ENCODE results near the gene OR51B4.

OR51B4 gene

DNA sequence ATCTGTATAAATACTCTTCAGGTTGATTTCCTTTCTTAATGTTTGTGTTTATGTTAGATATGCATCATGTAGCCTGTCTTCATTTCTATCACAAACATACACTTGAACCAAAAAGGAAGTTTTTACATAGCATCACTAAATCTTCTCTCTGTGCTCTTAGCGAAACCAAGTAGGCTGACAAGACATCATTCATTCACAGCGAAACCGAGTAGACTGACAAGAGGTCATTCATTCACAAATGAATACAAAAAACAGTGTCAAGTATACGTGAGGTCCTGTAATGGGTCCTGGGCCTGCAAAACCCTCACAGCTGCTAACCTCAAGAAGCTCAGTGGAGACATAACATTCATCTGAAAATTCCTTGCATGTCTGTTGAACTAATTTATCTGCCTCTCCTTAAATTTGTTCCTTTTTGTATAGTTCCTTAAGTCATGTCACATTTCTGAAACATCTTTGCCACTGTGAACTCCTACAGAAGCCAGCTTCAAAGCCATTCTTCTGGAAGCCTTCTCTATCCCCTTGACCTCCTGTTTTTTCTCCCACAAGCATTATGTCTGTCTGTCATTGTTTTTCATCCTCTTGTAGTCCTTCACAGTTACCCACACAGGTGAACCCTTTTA, 22.2 kb downstream of the OR51B4 start:
- H3K27ac ChIP-seq (ENCODE audit: low read depth, low read length): no peak overlapping the region
- no peak overlapping the region for H3K9ac ChIP-seq (ENCODE audit: low read length)
- no peak overlapping the region for H3K4me3 ChIP-seq (ENCODE audit: low read length)
- H3K36me3 ChIP-seq (ENCODE audit: control insufficient read depth, insufficient read depth, low read length): no peaks in the 10 kb centered on the region
- no peaks in the 10 kb centered on the region for H3K27me3 ChIP-seq (ENCODE audit: control insufficient read depth, insufficient read depth, low read length)
- H3K4me1 ChIP-seq (ENCODE audit: control insufficient read depth, insufficient read depth, low read length): no peaks in the 10 kb centered on the region

DNA sequence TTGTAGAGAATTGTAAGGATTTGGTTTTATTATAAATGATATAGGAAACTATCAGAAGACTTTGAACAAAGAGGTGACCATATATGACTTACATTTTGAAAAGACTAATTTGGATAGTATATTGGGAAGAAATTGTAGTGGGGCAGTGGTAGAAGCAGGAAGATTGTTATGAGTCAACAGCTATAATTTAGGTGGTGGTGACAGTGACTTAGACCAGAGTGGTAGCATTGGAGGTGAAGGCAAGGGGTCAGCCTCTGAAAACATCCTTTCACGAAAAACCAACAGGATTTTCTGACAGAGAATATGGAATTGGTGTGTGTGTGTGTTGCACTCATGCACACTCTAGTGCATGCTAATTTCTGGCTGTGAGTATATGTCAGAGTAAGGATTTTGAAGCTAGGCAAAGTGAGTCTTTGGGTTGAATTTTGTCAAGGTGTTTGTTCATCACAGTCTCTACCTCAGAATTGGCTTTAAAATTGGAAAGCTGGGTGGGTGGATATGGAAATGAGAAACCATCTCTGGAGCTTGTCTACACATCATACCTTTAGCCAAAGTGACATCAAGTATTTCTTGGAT, 23.9 kb downstream of the OR51B4 start:
- Histone ChIP-seq H3K4me3 (ENCODE audit: low read length) (no peak overlapping the region), H3K4me1 (ENCODE audit: control insufficient read depth, insufficient read depth, low read length) (no peaks in the 10 kb centered on the region), H3K27ac (ENCODE audit: low read depth, low read length) (no peak overlapping the region), H3K9ac (ENCODE audit: low read length) (no peak overlapping the region), H3K27me3 (ENCODE audit: control insufficient read depth, insufficient read depth, low read length) (no peaks in the 10 kb centered on the region), H3K36me3 (ENCODE audit: control insufficient read depth, insufficient read depth, low read length) (no peaks in the 10 kb centered on the region)

DNA sequence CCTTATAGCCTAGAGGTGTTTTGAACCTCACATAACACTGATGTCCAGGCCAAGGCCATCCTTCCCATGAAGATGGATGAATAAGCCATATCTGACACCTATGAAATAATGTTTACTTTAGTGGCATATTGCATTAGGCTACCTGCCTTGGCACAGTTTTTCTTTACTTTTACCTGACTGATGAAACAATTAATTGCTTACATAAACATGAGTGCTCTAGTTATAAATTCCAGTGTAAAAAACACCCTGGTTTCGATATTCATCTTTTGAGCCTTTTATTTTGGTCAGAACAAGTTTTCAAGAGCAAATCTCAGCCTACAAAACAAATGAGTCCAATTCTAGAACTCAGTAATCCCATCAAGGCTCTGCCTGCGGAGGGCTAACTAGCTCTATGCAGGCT, 25.0 kb downstream of the OR51B4 start:
- H3K27me3 ChIP-seq (ENCODE audit: control insufficient read depth, insufficient read depth, low read length): no peaks in the 10 kb centered on the region
- no peak overlapping the region for H3K9ac ChIP-seq (ENCODE audit: low read length)
- no peak overlapping the region for H3K27ac ChIP-seq (ENCODE audit: low read depth, low read length)
- H3K4me1 ChIP-seq (ENCODE audit: control insufficient read depth, insufficient read depth, low read length): no peaks in the 10 kb centered on the region
- H3K36me3 ChIP-seq (ENCODE audit: control insufficient read depth, insufficient read depth, low read length): no peaks in the 10 kb centered on the region
- no peak overlapping the region for H3K4me3 ChIP-seq (ENCODE audit: low read length)

DNA sequence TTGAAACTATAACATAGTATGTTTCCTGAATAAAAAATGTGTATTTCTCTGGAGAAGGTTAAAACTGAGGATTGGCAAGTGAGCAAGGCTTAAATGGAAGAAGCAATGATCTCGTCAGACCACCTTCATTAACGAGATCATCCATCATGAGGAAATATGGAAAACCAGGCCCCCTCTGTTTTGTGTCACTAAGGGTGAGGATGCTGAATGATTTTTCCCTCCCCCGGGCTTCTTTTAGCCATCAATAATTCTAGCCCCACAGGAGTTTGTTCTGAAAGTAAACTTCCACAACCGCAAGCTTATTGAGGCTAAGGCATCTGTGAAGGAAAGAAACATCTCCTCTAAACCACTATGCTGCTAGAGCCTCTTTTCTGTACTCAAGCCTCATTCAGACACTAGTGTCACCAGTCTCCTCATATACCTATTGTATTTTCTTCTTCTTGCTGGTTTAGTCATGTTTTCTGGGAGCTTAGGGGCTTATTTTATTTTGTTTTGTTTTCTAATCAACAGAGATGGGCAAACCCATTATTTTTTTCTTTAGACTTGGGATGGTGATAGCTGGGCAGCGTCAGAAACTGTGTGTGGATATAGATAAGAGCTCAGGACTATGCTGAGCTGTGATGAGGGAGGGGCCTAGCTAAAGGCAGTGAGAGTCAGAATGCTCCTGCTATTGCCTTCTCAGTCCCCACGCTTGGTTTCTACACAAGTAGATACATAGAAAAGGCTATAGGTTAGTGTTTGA, 26.2 kb downstream of the OR51B4 start:
- Histone ChIP-seq H3K27ac (ENCODE audit: low read depth, low read length) (no peak overlapping the region), H3K36me3 (ENCODE audit: control insufficient read depth, insufficient read depth, low read length) (no peaks in the 10 kb centered on the region), H3K4me1 (ENCODE audit: control insufficient read depth, insufficient read depth, low read length) (no peaks in the 10 kb centered on the region), H3K4me3 (ENCODE audit: low read length) (no peak overlapping the region), H3K9ac (ENCODE audit: low read length) (no peak overlapping the region), H3K27me3 (ENCODE audit: control insufficient read depth, insufficient read depth, low read length) (no peaks in the 10 kb centered on the region)

DNA sequence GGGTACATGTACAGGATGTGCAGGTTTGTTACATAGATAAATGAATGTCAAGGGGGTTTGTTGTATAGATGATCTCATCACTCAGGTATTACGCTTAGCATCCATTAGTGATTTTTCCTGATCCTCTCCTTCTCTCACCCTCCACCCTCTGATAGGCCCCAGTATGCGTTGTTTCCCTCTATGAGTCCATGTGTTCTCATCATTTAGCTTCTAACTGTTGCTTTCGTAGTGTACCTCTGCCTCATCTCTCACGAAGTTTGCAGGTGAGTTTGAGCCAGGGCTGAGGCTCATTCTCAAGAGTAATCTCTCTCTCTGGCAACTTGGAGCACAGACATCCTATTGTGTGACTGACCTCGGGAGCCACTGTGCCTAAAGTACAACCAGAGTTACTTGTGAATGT, 27.4 kb downstream of the OR51B4 start:
- no peak overlapping the region for H3K27ac ChIP-seq (ENCODE audit: low read depth, low read length)
- H3K9ac ChIP-seq (ENCODE audit: low read length): no peak overlapping the region
- no peak overlapping the region for H3K4me3 ChIP-seq (ENCODE audit: low read length)
- H3K27me3 ChIP-seq (ENCODE audit: control insufficient read depth, insufficient read depth, low read length): no peaks in the 10 kb centered on the region
- no peaks in the 10 kb centered on the region for H3K36me3 ChIP-seq (ENCODE audit: control insufficient read depth, insufficient read depth, low read length)
- no peaks in the 10 kb centered on the region for H3K4me1 ChIP-seq (ENCODE audit: control insufficient read depth, insufficient read depth, low read length)

DNA sequence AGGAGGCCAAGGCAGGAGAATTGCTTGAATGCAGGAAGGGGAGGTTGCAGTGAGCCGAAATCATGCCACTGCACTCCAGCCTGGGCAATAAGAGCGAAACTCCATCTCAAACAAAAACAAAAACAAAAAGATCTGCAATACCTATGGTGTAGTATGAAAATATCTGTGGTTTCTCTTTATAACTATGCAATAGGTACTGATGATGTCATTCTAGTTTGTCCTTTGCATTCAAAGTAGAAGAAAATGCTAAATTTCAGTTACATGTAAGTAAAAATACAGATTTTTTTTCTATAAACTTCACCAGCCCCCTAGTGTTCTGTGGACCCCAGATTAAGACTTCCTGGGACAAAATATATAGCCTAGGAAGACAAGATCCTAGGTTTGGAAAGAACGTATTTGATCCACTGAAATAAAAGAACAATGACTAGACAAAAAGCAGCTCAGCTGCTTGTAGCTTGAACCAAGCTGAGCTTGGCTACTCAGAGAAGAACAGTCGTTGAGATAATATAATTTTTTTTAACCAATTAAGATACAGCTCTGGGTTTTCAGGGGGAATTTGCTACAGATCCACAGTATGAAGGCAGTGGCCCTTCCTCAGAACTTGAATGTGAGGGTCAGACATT, 29.2 kb downstream of the OR51B4 start:
- Histone ChIP-seq H3K27me3 (ENCODE audit: control insufficient read depth, insufficient read depth, low read length) (no peaks in the 10 kb centered on the region), H3K27ac (ENCODE audit: low read depth, low read length) (no peak overlapping the region), H3K4me3 (ENCODE audit: low read length) (no peak overlapping the region), H3K4me1 (ENCODE audit: control insufficient read depth, insufficient read depth, low read length) (no peaks in the 10 kb centered on the region), H3K9ac (ENCODE audit: low read length) (no peak overlapping the region), H3K36me3 (ENCODE audit: control insufficient read depth, insufficient read depth, low read length) (no peaks in the 10 kb centered on the region)

DNA sequence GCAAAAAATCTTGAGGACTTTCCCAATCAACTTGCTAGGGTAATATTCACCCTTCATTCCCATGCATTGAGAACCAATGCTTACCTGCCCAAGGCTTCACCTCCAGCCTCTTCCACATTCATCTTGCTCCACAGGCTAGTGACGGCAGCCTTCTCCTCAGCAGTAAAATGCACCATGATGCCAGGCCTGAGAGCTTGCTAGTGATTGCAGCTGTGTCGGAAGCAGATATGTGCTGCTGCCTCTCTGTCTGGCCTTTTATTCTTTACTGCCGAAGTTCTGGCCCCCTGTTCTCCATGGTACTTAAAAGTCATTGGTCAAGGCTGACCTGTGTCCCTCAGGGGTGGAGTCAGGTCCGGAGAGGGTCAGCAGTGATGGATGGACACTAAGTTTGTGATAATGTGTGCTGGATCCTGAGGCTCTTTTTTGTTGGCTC, 32.0 kb downstream of the OR51B4 start, which contains the start of gene HBE1:
TSS of gene HBE1 (minus strand) at position 231 of the 433 bp plus-strand sequence. CDS start at position 176, 55 bp downstream.
- Histone ChIP-seq H3K4me1 (ENCODE audit: control insufficient read depth, insufficient read depth, low read length) (no peaks in the 10 kb centered on the region), H3K9ac (ENCODE audit: low read length) (no peak within 1 kb of the TSS), H3K36me3 (ENCODE audit: control insufficient read depth, insufficient read depth, low read length) (no peaks in the 10 kb centered on the region), H3K27me3 (ENCODE audit: control insufficient read depth, insufficient read depth, low read length) (no peaks in the 10 kb centered on the region), H3K4me3 (ENCODE audit: low read length) (no peak within 1 kb of the TSS), H3K27ac (ENCODE audit: low read depth, low read length) (no peak within 1 kb of the TSS)

DNA sequence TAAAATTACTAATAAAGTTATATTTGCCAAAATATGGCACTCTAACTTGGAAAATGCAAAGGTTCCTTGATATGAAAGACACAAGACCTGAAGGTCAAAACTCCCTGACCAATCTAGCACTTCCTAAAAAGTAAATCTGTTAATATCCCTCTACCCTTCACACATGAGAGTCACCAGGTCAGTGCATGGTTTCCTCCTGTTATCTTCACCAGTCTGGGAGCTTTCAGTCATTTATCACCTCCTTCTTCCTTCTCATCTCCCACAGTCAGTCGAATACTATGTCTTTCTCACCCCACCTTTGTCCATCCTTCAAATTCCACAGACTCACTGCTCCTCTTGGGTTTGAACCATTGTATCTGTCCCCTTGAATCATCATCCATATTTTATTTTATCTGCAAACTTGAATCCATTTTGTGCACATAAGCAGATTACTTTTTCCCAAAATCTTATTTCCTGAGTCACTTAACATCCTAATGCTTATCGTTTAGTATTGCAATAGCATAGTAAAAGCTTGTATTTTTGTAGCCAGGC, 34.6 kb downstream of the OR51B4 start:
- no peaks in the 10 kb centered on the region for H3K4me1 ChIP-seq (ENCODE audit: control insufficient read depth, insufficient read depth, low read length)

DNA sequence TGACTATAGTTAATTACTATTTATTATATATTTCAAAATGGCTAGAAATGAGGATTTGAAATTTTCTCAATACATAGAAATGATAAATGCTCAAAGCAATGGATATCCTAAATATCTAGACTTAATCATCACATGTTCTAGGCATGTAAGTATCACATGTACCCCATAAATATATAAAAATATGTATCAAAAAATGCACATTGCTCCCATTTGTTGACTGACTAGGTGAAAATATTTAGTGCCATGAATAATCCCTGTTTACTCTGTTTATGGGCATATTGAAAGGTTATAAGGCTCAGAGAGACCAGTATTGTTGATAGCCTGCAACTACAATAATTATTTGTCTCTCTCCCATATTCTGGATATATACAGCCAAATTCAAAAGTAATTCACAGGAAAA, 35.1 kb downstream of the OR51B4 start:
- Histone ChIP-seq H3K4me1 (ENCODE audit: control insufficient read depth, insufficient read depth, low read length) (no peaks in the 10 kb centered on the region), H3K36me3 (ENCODE audit: control insufficient read depth, insufficient read depth, low read length) (no peaks in the 10 kb centered on the region), H3K9ac (ENCODE audit: low read length) (no peak overlapping the region), H3K4me3 (ENCODE audit: low read length) (no peak overlapping the region), H3K27me3 (ENCODE audit: control insufficient read depth, insufficient read depth, low read length) (no peaks in the 10 kb centered on the region), H3K27ac (ENCODE audit: low read depth, low read length) (no peak overlapping the region)

More for the DNA sequence above, 34.6 kb downstream of the OR51B4 start:
- H3K4me3 ChIP-seq (ENCODE audit: low read length): no peak overlapping the region
- no peaks in the 10 kb centered on the region for H3K27me3 ChIP-seq (ENCODE audit: control insufficient read depth, insufficient read depth, low read length)
- no peak overlapping the region for H3K27ac ChIP-seq (ENCODE audit: low read depth, low read length)
- no peak overlapping the region for H3K9ac ChIP-seq (ENCODE audit: low read length)
- no peaks in the 10 kb centered on the region for H3K36me3 ChIP-seq (ENCODE audit: control insufficient read depth, insufficient read depth, low read length)

DNA sequence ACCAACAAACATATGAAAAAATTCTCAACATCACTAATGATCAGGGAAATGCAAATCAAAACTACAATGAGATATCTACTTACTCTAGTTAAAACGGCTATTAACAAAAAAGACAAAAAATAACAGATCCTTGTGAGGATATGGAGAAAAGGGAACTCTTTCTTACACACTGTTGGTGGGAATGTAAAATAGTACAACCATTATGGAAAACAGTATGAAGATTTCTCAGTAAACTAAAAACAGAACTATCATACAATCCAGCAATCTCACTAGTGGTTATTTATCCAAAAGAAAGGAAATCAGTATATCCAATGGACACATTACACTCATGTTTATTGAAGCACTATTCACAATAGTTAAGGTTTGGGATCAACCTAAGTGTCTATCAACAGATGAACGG, 35.9 kb downstream of the OR51B4 start:
- Histone ChIP-seq H3K36me3 (ENCODE audit: control insufficient read depth, insufficient read depth, low read length) (no peaks in the 10 kb centered on the region), H3K4me3 (ENCODE audit: low read length) (no peak overlapping the region), H3K4me1 (ENCODE audit: control insufficient read depth, insufficient read depth, low read length) (no peaks in the 10 kb centered on the region)

DNA sequence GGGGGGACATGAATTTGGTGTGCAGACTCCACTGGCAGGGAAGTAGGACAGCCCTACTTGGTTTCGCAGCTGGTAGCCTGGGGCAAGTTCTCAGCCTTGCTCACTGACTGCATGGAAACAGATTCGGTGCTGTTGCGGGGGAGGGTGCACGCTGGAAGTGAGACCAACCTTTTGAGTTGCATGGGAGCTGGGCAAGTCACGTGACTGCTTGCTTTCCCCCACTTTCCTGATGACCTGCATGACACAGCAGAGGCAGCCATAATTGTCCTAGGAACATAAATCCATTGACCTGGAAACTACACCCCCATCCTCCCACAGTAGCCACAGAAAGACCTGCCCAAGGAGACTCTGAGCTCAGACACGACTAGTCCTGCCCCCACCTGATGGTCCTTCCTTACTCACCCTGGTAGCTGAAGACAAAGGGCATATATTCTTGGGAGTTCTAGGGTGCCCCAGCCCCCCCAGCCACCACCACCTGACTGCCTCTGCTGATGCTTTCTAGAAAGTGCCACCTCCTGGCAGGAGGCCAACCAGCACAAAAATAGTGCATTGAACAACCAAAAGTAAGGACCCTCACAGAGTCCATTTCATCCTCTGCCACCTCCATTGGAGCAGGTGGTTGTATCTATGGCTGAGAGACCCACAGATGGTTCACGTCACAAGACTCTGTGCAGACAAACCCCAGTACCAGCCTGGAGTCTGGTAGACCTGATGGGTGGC, 43.0 kb downstream of the OR51B4 start:
- H3K9ac ChIP-seq (ENCODE audit: low read length): no peak overlapping the region
- H3K27ac ChIP-seq (ENCODE audit: low read depth, low read length): no peak overlapping the region
- no peaks in the 10 kb centered on the region for H3K27me3 ChIP-seq (ENCODE audit: control insufficient read depth, insufficient read depth, low read length)
- H3K4me1 ChIP-seq (ENCODE audit: control insufficient read depth, insufficient read depth, low read length): no peaks in the 10 kb centered on the region
- H3K36me3 ChIP-seq (ENCODE audit: control insufficient read depth, insufficient read depth, low read length): no peaks in the 10 kb centered on the region
- no peak overlapping the region for H3K4me3 ChIP-seq (ENCODE audit: low read length)

More for the DNA sequence above, 35.9 kb downstream of the OR51B4 start:
- H3K27me3 ChIP-seq (ENCODE audit: control insufficient read depth, insufficient read depth, low read length): no peaks in the 10 kb centered on the region
- H3K27ac ChIP-seq (ENCODE audit: low read depth, low read length): no peak overlapping the region
- H3K9ac ChIP-seq (ENCODE audit: low read length): no peak overlapping the region

DNA sequence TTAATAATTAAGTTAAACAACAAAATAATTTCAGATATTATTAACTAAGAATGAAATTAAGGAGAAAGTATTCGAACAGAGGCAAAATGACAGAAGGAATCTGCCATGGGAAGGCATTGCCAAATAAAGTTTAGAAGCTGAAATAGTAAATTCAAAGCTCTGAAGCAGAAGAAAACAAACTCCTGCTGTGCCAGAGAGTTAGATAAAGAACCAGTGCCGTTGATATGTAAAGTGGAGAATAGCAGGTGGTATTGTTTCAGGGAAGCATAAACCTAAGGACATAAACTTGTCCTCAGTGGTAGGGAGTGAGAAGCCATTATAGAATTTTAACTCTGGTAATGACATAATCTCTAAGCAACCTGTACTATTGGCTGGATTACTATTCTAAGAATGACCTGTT, 44.5 kb downstream of the OR51B4 start:
- Histone ChIP-seq H3K27ac (ENCODE audit: low read depth, low read length) (no peak overlapping the region), H3K9ac (ENCODE audit: low read length) (no peak overlapping the region), H3K4me1 (ENCODE audit: control insufficient read depth, insufficient read depth, low read length) (no peaks in the 10 kb centered on the region), H3K27me3 (ENCODE audit: control insufficient read depth, insufficient read depth, low read length) (no peaks in the 10 kb centered on the region), H3K4me3 (ENCODE audit: low read length) (no peak overlapping the region), H3K36me3 (ENCODE audit: control insufficient read depth, insufficient read depth, low read length) (no peaks in the 10 kb centered on the region)

Data from rectal smooth muscle tissue (tissue), 1 donor.